ENCODE results near the gene ST6GAL1.
"Not testable (repeated sequence)": the region's sequence is repeated elsewhere in the genome, so short reads cannot be mapped to it uniquely, and the experiment has no call there.

The ST6GAL1 gene

DNA sequence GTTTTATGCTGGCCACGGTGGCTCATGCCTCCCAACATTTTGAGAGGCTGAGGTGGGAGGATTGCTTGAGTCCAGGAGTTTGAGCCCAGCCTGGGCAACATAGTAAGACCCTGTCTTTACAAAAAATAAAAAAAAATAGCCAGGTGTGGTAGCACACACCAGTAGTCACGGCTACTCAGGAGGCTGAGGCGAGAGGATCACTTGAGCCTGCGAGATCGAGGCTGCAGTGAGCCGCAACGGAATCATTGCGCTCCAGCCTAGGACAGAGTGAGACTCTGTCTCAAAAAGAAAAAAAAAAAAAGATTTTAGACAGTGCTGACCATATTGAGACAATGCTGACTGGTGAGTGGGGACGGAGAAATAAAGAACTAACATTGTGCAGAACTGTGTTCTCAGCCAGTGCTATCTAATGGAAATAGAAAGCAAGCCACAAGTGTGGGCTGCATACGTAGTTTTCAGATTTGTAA, 67.2 kb downstream of the ST6GAL1 start:
- H3K4me3 ChIP-seq (ENCODE audit: low read length): no peak overlapping the region

DNA sequence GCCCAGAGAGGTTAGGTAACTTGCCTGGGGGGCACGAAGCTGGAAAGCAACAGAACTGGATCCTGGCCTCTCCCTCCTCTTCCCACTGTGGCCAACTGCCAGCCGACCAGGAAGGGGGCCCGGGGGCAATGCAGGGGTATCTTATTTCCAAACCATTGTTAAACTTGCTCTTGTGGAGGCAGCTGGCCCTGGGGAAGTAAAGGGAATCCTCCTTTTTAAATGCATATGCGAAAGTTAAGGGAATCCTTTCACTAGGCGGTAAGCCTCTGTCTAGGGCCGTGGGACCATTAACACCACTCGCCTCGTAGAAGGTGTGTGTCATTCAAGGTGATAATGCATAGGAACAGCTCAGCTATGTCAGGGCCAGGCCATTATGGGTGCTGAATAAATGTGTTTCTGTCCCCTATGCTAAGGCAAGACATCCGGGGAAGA, 68.6 kb downstream of the ST6GAL1 start:
- TF ChIP-seq, protein P1, sequence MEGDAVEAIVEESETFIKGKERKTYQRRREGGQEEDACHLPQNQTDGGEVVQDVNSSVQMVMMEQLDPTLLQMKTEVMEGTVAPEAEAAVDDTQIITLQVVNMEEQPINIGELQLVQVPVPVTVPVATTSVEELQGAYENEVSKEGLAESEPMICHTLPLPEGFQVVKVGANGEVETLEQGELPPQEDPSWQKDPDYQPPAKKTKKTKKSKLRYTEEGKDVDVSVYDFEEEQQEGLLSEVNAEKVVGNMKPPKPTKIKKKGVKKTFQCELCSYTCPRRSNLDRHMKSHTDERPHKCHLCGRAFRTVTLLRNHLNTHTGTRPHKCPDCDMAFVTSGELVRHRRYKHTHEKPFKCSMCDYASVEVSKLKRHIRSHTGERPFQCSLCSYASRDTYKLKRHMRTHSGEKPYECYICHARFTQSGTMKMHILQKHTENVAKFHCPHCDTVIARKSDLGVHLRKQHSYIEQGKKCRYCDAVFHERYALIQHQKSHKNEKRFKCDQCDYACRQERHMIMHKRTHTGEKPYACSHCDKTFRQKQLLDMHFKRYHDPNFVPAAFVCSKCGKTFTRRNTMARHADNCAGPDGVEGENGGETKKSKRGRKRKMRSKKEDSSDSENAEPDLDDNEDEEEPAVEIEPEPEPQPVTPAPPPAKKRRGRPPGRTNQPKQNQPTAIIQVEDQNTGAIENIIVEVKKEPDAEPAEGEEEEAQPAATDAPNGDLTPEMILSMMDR (conservative IDR thresholded peaks at IDR 0.05; ENCODE audit: low read length): no peak
- no peak for DNase-seq (ENCODE audit: low read depth)
- H3K4me3 ChIP-seq (ENCODE audit: low read length): no peak overlapping the region

More for the DNA sequence above, 67.2 kb downstream of the ST6GAL1 start:
- DNase-seq (ENCODE audit: low read depth): no peak
- TF ChIP-seq, protein P1 (conservative IDR thresholded peaks at IDR 0.05; ENCODE audit: low read length): no peak

DNA sequence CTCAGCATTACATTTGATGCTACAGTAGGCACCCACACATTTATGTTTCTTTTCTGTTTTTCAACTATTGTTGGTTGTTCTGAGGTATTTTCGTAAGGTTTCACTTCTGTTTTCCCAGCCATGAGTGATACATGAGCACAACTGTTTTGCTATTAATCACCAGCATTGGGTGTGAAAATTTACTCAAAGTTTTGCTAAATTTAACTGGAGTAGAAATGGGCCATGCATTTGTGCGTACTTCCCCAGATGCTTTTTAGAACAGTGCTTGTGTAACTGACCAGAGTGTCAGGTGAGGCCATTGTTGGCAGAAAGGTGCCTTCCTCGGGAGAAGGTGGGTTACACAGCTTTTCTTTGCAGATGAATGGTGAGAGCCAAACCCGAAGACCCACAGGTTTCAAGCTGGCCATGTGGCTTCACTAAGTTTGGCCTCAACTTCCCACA, 70.4 kb downstream of the ST6GAL1 start:
- TF ChIP-seq, protein P1 (conservative IDR thresholded peaks at IDR 0.05; ENCODE audit: low read length): no peak
- H3K4me3 ChIP-seq (ENCODE audit: low read length): no peak overlapping the region
- DNase-seq (ENCODE audit: low read depth): no peak

DNA sequence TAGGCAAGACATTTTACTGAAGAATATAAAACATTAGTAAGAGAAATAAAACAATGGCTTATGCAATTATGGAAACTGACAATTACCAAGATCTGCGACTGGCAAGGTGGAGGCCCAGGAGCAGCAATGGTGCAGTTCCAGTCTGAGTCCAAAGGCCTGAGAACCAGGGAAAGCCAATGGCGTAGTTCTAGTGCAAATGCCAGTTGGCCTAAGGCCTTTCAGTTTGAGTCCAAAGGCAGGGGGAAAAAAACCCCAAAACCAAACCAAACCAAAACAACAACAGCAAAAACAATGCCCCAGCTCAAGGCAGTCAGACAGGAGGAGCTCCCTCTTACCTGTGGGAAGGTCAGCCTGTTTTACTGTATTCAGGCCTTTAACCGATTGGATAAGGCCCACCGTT, 72.6 kb downstream of the ST6GAL1 start:
- H3K4me3 ChIP-seq (ENCODE audit: low read length): no peak overlapping the region
- DNase-seq (ENCODE audit: low read depth): no peak
- TF ChIP-seq, protein P1 (conservative IDR thresholded peaks at IDR 0.05; ENCODE audit: low read length): no peak

DNA sequence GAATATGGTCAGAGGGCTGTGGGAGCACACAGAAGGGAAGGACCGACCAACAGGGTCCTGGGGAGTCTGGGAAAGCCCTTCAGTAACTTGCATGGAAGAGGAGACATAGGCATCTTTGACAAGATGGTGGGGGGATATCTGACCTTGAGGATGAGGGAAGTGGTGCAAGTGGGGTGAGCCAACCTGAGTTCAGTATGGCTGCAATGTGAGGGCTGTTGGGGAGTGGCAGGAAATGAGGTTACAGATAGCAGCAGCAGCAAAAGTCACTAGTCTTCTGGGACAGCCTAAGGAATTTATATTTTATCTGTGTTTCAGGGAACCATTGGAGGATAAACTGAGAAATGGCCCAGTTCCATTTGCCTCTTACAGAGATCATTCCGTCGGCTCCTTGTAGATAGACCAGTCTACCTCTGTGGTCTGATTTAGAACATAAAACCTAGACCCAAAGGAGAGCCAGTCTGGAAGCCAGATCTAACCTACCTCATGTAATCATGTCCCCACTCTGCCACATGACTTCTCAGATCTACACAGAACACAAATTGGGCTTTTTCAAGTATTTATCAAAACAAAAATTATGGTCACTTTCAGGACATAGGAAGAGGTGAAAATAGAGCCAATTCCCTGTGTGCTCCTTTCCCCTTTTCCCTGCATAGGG, 75.6 kb downstream of the ST6GAL1 start:
- TF ChIP-seq, protein P1 (conservative IDR thresholded peaks at IDR 0.05; ENCODE audit: low read length): no peak
- DNase-seq (ENCODE audit: low read depth): no peak
- H3K4me3 ChIP-seq (ENCODE audit: low read length): no peak overlapping the region

DNA sequence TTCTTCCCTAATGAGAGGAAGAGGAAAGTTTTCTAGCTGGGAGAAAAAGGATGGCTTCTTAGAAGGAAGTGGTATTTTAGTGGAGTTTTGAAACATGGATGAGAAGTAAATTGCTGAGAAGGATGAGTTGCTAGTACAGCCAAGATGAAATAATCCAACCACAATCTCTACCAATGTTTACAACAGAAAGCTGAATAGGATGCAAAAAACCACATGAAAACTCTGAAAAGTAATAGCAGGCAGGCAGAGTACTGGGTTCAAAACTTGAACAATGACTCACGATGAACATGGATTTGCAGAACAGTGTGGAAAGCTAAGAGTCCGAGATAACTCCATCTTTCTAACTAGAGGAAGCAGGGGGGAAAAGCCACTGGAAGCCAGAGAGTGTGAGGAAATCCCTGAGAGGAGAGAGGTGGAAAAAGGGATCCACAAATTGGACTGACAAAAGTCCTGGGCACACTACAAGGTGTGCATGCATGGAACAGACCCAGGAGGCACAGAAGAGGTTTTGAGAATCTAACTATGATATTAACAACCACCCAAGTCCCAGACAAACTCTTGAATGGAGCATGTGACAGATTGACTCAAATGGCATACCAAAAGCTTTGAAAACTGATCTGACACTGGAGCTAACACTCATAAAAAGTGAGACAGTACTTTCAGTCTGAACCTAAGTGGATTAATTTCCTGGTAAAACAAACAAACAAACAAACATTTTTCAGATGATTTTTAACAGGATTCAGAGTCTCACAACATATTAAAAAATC, 76.7 kb downstream of the ST6GAL1 start:
- no peak for DNase-seq (ENCODE audit: low read depth)
- H3K4me3 ChIP-seq (ENCODE audit: low read length): no peak overlapping the region
- TF ChIP-seq, protein P1 (conservative IDR thresholded peaks at IDR 0.05; ENCODE audit: low read length): no peak

DNA sequence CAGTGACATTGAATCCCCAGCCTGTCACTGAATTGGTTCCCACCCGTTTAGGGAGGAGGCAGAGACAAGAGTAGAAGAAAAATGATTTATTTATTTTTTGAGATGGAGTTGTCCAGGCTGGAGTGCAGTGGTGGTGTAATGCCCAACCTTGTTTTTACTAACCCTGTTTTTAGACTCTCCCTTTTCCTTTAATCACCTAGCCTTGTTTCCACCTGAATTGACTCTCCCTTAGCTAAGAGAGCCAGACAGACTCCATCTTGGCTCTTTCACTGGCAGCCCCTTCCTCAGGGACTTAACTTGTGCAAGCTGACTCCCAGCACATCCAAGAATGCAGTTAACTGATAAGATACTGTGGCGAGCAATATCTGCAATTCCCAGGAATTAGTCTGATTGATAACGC, 80.1 kb downstream of the ST6GAL1 start:
- H3K4me3 ChIP-seq (ENCODE audit: low read length); DNase-seq (ENCODE audit: low read depth): not testable (repeated sequence)
